SK-N-SH (cell line): ENCODE data around the gene RPS27L.
A peak's percentile ranks its signal among the peaks of the same experiment; 100 is the strongest.

Experiments used
- FOXJ3 ChIP-seq: sonication (generic); formaldehyde crosslinking; IDR thresholded peaks from 2 replicates; pipeline ENCODE4 v1.5.1; 2020; ENCODE audit warnings: mild to moderate bottlenecking, missing genetic modification reagents
- JUND ChIP-seq: IDR thresholded peaks from 2 replicates; pipeline ENCODE4 v1.4.0; 2012
- POLR2AphosphoS5 ChIP-seq: IDR thresholded peaks from 2 replicates; pipeline ENCODE4 v1.6.1; 2012; ENCODE audit warnings: low read depth, low read length
- SIN3A ChIP-seq: IDR thresholded peaks from 2 replicates; pipeline ENCODE4 v1.6.1; 2012; ENCODE audit warnings: low read depth, mild to moderate bottlenecking, low read length, moderate library complexity, borderline replicate concordance

GRCh38 chr15:63203451-63204090 is 46.3 kb upstream of the RPS27L start:
- TF ChIP-seq POLR2AphosphoS5 = no peak
- 0 out of 2 replicates have a peak, but pooled peaks have one; percentile 7 for TF ChIP-seq JUND
- TF ChIP-seq SIN3A = no peak
- TF ChIP-seq FOXJ3 (CRISPR knock-in tag) = no peak
